GM12801 (cell line): ENCODE results near the gene MATCAP1.

Source experiments
- CTCF ChIP-seq: IDR thresholded peaks from one replicate; pipeline ENCODE4 v1.5.1; 2011; ENCODE audit warnings: control low read depth; ENCODE audit not compliant: insufficient read length; ENCODE audit errors: extremely low read depth

MATCAP1 gene

DNA sequence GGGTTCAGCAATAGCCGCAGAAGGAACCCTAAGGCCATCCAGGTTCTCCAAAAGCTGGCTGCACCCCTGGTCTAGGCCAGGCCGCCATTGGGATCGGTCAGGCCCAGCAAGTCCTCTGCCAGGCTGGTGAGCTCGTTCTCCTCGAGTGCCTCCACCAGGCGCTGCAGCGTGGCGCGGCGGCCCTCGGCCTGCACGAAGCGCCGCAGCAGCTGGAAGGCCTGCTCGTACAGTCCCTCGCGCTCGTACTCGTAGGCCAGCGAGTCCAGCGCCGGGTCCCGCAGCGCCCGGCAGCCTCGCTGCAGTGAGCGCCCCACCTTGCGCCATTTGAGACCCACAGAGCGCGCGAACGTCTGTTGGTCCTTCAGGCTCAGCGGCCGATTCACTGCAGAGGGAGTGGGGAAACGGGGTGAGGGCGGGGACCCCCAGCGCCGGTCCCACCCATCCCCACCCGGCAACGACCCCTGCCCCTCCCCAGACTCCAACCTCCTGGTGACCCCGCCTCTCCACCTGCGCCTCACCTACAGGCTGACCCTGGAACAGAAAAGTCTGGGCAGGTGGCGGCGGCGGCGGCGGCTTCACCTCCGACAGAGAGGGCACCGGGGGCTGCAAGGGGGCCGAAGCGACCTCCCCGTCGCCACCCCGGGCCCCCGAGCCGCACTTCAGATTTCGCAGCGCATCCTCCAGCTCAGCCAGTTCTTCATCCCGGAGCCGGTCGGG is 29.0 kb downstream of the MATCAP1 start:
- no peak for TF ChIP-seq CTCF

DNA sequence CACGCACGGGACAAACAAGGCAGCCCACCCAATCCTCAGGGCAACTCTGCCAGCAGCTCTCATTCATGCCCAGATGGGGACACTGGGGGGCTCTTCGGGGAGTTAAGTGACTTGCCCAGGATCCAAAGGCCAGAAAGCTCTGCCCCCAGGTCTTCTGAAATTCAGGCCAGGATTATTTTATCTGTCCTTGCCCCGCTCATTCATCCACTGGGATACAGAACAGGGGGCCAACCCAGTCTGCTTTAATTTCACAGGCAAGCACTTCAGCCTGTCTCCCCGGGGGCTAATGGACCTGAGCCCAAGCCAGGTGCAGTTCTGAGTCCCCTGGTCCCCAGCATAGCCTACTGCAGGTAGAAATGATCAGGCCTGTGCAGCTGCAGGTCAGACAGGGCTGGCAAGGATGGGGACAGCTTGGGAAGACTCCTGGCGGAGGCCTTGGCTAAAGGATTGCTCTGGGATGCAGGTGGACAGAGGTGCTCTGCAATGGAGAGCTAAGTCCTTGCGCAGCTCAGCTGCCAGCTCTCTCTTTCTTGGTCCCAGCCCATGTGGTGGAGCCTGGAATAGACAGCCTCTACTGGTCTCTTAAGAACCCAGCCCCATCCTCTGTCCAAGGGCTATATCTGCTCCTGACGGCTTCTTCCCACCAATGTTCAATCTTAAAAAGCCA is 32.2 kb downstream of the MATCAP1 start:
- TF ChIP-seq CTCF, result no peak

- TF ChIP-seq CTCF, result no peak
Observed at GRCh38 chr16:67150833-67151396, 32.8 kb downstream of the MATCAP1 start, which contains the start of gene B3GNT9. TSS of gene B3GNT9 (minus strand) at chr16:67150998. CDS start at chr16:67150485, 513 bp downstream.

- no peak for TF ChIP-seq CTCF
Observed at GRCh38 chr16:67150047-67150832, 33.5 kb downstream of the MATCAP1 start.

GRCh38 chr16:67149276-67150046 is 34.3 kb downstream of the MATCAP1 start:
- TF ChIP-seq CTCF, result no peak

DNA sequence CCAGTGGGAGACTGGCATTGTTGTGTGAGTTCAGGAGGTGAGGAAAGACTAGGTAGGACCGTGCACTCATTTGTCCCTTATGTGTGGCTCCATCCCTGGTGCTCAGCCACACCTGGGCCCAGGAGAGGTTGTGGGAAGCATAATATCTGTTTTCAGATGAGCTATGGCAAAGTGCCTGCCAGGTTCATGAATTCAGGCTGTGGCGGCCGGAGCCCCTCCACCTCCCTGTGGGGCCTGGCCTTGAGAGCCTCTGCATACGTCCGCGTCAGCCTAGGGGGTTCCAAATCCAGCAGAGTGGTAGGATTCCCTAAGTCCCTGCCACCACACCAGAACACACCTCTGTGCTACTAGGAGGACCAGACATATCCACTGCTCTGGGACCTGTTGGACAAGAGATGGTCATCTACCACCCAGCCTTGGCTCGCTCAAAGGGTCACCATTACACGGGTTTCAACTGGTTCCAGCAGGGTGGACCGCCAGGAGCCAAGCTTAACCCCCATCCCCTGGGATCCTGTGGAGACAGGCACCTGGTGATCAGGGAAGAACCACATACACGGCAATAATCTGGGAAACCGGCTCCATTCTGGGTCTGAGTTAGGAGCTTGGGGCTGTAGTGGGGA is 35.0 kb downstream of the MATCAP1 start:
- no peak for TF ChIP-seq CTCF
